SK-N-SH treated with all-trans-retinoic acid at 6 μM for 48 hours (cell line): ENCODE data around the gene UQCRC1.

Experiments
- ATAC-seq: fragments of 200-7000 bp; cut with Tn5 transposase; 3 replicates; pipeline ENCODE4 v1.9.1; 2020; ENCODE audit warnings: mild to moderate bottlenecking, moderate library complexity
- ARNTL ChIP-seq: fragments of 450-650 bp; formaldehyde crosslinking; IDR thresholded peaks from 2 replicates; pipeline ENCODE4 v1.5.0; 2020; ENCODE audit warnings: low read depth, mild to moderate bottlenecking, moderate library complexity, borderline replicate concordance
- BACH2 ChIP-seq: fragments of 250-450 bp; sonication (Bioruptor Pico); IDR thresholded peaks from 2 replicates; pipeline ENCODE4 v1.9.0; 2021; ENCODE audit warnings: mild to moderate bottlenecking, borderline replicate concordance
- CSDC2 ChIP-seq: fragments of 250-450 bp; sonication (Bioruptor Pico); IDR thresholded peaks from 2 replicates; pipeline ENCODE4 v1.5.0; 2020; ENCODE audit warnings: mild to moderate bottlenecking, moderate library complexity
- ESRRG ChIP-seq: fragments of 250-450 bp; sonication (Bioruptor Pico); IDR thresholded peaks from 2 replicates; pipeline ENCODE4 v1.6.1; 2021; ENCODE audit warnings: mild to moderate bottlenecking
- GLIS3 ChIP-seq: fragments of 250-450 bp; sonication (Bioruptor Pico); IDR thresholded peaks from 2 replicates; pipeline ENCODE4 v1.5.0; 2020; ENCODE audit warnings: mild to moderate bottlenecking, moderate library complexity
- ISL1 ChIP-seq: fragments of 250-450 bp; sonication (Bioruptor Pico); IDR thresholded peaks from 2 replicates; pipeline ENCODE4 v2.1.2; 2022; ENCODE audit warnings: mild to moderate bottlenecking, moderate library complexity
- OSR1 ChIP-seq: fragments of 250-450 bp; sonication (Bioruptor Pico); IDR thresholded peaks from 2 replicates; pipeline ENCODE4 v1.8.0; 2022; ENCODE audit warnings: moderate library complexity, mild to moderate bottlenecking, inconsistent platforms
- PPARA ChIP-seq: fragments of 250-450 bp; sonication (Bioruptor Pico); IDR thresholded peaks from 2 replicates; pipeline ENCODE4 v1.5.0; 2020; ENCODE audit warnings: mild to moderate bottlenecking, borderline replicate concordance
- RARB ChIP-seq: fragments of 250-450 bp; sonication (Bioruptor Pico); IDR thresholded peaks from 2 replicates; pipeline ENCODE4 v1.8.0; 2021; ENCODE audit warnings: mild to moderate bottlenecking, moderate library complexity
- SNAI2 ChIP-seq: fragments of 250-450 bp; sonication (Bioruptor Pico); IDR thresholded peaks from 2 replicates; pipeline ENCODE4 v1.5.0; 2020; ENCODE audit warnings: mild to moderate bottlenecking, moderate library complexity
- TCF4 ChIP-seq: fragments of 250-450 bp; sonication (Bioruptor Pico); IDR thresholded peaks from 2 replicates; pipeline ENCODE4 v1.8.0; 2021; ENCODE audit warnings: mild to moderate bottlenecking, moderate library complexity, borderline replicate concordance
- TOX ChIP-seq: fragments of 250-450 bp; sonication (Bioruptor Pico); IDR thresholded peaks from 2 replicates; pipeline ENCODE4 v1.8.0; 2021; ENCODE audit warnings: mild to moderate bottlenecking, moderate library complexity, borderline replicate concordance
- ZC3H10 ChIP-seq: fragments of 250-450 bp; sonication (Bioruptor Pico); IDR thresholded peaks from 2 replicates; pipeline ENCODE4 v1.5.1; 2021; ENCODE audit warnings: mild to moderate bottlenecking, moderate library complexity
- ZFP3 ChIP-seq: fragments of 250-450 bp; sonication (Bioruptor Pico); IDR thresholded peaks from 2 replicates; pipeline ENCODE4 v1.5.0; 2020; ENCODE audit warnings: mild to moderate bottlenecking, moderate library complexity
- ZFP30 ChIP-seq: fragments of 450-650 bp; formaldehyde crosslinking; IDR thresholded peaks from 2 replicates; pipeline ENCODE4 v1.5.0; 2022; ENCODE audit warnings: mild to moderate bottlenecking, moderate library complexity
- ZNF565 ChIP-seq: fragments of 450-650 bp; formaldehyde crosslinking; conservative IDR thresholded peaks from 2 replicates; pipeline ENCODE4 v1.5.0; 2020; ENCODE audit warnings: low read depth, mild to moderate bottlenecking, moderate library complexity
- ZNF70 ChIP-seq: fragments of 450-650 bp; formaldehyde crosslinking; IDR thresholded peaks from 2 replicates; pipeline ENCODE4 v1.5.0; 2020; ENCODE audit warnings: mild to moderate bottlenecking, moderate library complexity
- ZNF8 ChIP-seq: fragments of 450-650 bp; formaldehyde crosslinking; IDR thresholded peaks from 2 replicates; pipeline ENCODE4 v1.5.0; 2020; ENCODE audit warnings: mild to moderate bottlenecking, moderate library complexity
- TF ChIP-seq, protein P1 (sequence below): fragments of 250-450 bp; sonication (Bioruptor Pico); IDR thresholded peaks from 2 replicates; pipeline ENCODE4 v1.8.0; 2021; ENCODE audit warnings: low read depth, mild to moderate bottlenecking, moderate library complexity, borderline replicate concordance
- TF ChIP-seq, protein P2 (sequence below): fragments of 250-450 bp; sonication (Bioruptor Pico); IDR thresholded peaks from 2 replicates; pipeline ENCODE4 v1.5.1; 2021; ENCODE audit warnings: mild to moderate bottlenecking, moderate library complexity
- TF ChIP-seq, protein P3 (sequence below): fragments of 250-450 bp; sonication (Bioruptor Pico); IDR thresholded peaks from 2 replicates; pipeline ENCODE4 v1.8.0; 2020; ENCODE audit warnings: mild to moderate bottlenecking, moderate library complexity, borderline replicate concordance
- TF ChIP-seq, protein P4 (sequence below): fragments of 250-450 bp; sonication (Bioruptor Pico); IDR thresholded peaks from 2 replicates; pipeline ENCODE4 v1.5.1; 2020; ENCODE audit warnings: low read depth, mild to moderate bottlenecking, moderate library complexity
- TF ChIP-seq, protein P5 (sequence below): fragments of 250-450 bp; sonication (Bioruptor Pico); IDR thresholded peaks from 2 replicates; pipeline ENCODE4 v1.5.0; 2020; ENCODE audit warnings: mild to moderate bottlenecking, moderate library complexity

Gene UQCRC1

DNA sequence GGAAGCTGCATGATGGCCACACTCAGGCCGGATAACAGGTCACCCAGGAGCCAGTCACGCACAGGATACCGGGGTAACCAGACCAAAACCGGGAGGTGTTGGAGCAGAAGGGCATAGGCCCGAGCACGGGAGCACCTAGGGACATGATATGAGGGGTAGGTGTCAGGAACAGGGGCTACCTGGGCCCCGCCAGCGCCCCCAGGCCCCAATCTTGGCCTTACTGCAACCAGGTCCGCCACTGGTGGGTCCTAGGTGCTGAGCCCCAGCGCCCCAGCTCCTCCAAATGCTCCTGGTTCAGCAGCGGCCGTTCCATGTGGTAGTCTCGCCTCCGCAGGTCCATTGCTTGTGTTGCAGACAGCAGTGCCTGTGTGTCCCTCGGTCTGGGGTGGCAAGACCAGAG is 23.8 kb upstream of the UQCRC1 start (continued):
- TF ChIP-seq SNAI2 (no peak), CSDC2 (CRISPR knock-in tag) (no peak), ZNF8 (CRISPR knock-in tag) (no peak)

DNA sequence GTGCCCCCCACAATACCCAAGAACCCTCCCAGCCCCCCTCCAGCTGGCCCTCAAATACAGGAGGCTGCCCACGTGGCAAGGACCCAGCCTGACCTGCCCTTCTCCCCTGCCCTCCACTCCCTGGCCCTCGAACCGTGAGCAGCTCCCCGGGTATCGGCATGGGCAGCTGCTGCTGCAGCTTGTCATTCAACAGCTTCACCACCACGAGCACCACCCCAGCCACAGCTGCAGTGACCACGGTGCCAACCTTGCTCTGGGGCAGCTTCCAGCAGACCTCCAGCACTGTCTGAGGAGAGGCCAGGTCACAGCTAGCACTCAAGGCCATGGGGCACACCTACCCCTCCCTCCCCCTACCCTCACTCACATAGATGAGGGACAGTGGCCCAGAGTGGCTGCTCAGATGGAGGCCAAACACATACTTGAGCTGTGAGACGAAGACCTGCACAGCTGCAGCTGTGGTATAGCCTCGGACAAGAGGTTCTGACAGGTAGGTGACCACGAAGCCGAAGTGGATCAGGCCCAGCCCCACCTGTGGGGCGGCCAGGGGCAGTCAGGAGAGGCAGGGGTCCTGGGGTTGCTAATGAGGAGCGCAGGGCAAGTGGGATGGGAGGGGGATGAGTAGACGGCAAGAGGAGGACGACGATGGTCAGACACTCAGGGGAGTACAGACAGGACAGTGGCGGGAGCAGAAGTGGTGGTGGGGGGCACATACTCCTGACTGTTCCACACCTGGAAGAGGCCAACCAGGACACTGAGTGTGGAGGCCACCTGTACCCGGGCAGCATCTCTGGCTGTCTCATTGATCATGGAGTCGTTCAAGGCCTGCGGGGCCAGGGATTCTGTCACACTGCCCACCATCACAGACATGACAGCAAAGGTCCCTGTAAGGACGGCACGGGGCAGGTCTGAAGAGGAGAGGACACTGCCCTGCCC is 22.3 kb upstream of the UQCRC1 start:
- TF ChIP-seq CSDC2 (CRISPR knock-in tag): no peak
- TF ChIP-seq ZFP3 (CRISPR knock-in tag): no peak
- TF ChIP-seq, protein P1, sequence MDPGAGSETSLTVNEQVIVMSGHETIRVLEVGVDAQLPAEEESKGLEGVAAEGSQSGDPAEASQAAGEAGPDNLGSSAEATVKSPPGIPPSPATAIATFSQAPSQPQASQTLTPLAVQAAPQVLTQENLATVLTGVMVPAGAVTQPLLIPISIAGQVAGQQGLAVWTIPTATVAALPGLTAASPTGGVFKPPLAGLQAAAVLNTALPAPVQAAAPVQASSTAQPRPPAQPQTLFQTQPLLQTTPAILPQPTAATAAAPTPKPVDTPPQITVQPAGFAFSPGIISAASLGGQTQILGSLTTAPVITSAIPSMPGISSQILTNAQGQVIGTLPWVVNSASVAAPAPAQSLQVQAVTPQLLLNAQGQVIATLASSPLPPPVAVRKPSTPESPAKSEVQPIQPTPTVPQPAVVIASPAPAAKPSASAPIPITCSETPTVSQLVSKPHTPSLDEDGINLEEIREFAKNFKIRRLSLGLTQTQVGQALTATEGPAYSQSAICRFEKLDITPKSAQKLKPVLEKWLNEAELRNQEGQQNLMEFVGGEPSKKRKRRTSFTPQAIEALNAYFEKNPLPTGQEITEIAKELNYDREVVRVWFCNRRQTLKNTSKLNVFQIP (CRISPR knock-in tag): no peak
- TF ChIP-seq ZFP30 (CRISPR knock-in tag): no peak
- no peak for TF ChIP-seq ARNTL
- TF ChIP-seq ZNF8 (CRISPR knock-in tag): no peak
- TF ChIP-seq ZNF565 (CRISPR knock-in tag): no peak
- TF ChIP-seq ISL1 (CRISPR knock-in tag): no peak
- no peak for TF ChIP-seq ESRRG (CRISPR knock-in tag)
- TF ChIP-seq SNAI2: no peak
- TF ChIP-seq, protein P2, sequence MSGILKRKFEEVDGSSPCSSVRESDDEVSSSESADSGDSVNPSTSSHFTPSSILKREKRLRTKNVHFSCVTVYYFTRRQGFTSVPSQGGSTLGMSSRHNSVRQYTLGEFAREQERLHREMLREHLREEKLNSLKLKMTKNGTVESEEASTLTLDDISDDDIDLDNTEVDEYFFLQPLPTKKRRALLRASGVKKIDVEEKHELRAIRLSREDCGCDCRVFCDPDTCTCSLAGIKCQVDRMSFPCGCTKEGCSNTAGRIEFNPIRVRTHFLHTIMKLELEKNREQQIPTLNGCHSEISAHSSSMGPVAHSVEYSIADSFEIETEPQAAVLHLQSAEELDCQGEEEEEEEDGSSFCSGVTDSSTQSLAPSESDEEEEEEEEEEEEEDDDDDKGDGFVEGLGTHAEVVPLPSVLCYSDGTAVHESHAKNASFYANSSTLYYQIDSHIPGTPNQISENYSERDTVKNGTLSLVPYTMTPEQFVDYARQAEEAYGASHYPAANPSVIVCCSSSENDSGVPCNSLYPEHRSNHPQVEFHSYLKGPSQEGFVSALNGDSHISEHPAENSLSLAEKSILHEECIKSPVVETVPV (CRISPR knock-in tag): no peak
- TF ChIP-seq BACH2 (CRISPR knock-in tag): no peak
- no peak for TF ChIP-seq TCF4 (CRISPR knock-in tag)
- TF ChIP-seq ZC3H10 (CRISPR knock-in tag): no peak
- TF ChIP-seq PPARA: no peak
- TF ChIP-seq, protein P3, sequence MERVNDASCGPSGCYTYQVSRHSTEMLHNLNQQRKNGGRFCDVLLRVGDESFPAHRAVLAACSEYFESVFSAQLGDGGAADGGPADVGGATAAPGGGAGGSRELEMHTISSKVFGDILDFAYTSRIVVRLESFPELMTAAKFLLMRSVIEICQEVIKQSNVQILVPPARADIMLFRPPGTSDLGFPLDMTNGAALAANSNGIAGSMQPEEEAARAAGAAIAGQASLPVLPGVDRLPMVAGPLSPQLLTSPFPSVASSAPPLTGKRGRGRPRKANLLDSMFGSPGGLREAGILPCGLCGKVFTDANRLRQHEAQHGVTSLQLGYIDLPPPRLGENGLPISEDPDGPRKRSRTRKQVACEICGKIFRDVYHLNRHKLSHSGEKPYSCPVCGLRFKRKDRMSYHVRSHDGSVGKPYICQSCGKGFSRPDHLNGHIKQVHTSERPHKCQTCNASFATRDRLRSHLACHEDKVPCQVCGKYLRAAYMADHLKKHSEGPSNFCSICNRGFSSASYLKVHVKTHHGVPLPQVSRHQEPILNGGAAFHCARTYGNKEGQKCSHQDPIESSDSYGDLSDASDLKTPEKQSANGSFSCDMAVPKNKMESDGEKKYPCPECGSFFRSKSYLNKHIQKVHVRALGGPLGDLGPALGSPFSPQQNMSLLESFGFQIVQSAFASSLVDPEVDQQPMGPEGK: no peak
- no peak for TF ChIP-seq GLIS3 (CRISPR knock-in tag)
- TF ChIP-seq RARB: no peak
- no peak for TF ChIP-seq OSR1 (CRISPR knock-in tag)
- no peak for TF ChIP-seq ZNF70 (CRISPR knock-in tag)
- ATAC-seq: no peak

DNA sequence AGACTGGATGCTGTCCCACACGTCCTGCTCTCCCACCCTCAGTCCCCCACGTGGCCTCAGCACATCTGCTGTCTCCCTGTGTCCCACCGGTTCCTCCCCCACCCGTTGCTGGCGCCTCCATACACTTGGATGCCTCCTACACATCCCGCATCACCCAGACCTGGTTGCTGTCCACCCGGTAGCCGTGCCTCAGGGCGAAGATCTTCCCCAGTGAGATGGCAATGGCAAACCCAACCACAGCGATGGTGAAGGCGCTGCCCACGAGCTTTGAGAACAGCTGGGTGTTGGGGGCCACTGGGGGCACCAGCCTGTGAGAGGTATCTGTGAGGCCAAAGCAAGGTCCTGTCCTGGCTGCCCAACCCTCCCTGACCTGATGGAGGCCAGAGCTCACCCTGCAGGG is 21.4 kb upstream of the UQCRC1 start:
- ATAC-seq: no peak
- TF ChIP-seq ZC3H10 (CRISPR knock-in tag): no peak
- TF ChIP-seq, protein P4, sequence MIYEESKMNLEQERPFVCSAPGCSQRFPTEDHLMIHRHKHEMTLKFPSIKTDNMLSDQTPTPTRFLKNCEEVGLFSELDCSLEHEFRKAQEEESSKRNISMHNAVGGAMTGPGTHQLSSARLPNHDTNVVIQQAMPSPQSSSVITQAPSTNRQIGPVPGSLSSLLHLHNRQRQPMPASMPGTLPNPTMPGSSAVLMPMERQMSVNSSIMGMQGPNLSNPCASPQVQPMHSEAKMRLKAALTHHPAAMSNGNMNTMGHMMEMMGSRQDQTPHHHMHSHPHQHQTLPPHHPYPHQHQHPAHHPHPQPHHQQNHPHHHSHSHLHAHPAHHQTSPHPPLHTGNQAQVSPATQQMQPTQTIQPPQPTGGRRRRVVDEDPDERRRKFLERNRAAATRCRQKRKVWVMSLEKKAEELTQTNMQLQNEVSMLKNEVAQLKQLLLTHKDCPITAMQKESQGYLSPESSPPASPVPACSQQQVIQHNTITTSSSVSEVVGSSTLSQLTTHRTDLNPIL (CRISPR knock-in tag): no peak

DNA sequence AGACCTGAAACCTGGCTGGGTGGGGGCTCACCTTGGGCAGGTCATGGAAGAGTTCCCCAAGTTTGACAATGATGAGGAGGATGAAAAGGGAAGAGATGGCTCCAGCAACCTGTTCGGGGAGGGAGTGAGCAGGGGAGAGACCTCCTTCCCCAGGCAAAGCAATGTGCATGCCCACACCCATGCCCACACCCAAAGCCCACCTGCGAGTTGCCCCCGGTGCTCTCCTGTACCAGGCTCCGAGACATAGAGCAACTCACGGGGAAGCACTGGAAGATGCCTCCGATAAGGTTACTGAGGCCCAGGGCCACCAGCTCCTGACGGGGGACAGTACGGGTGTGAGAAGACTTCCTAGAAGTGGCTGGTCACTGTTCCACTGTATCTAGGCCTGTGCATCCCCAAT is 21.0 kb upstream of the UQCRC1 start:
- TF ChIP-seq TOX (CRISPR knock-in tag) (no peak), ZNF565 (CRISPR knock-in tag) (no peak), ESRRG (CRISPR knock-in tag) (no peak), SNAI2 (no peak), BACH2 (CRISPR knock-in tag) (no peak)
- TF ChIP-seq, protein P5, sequence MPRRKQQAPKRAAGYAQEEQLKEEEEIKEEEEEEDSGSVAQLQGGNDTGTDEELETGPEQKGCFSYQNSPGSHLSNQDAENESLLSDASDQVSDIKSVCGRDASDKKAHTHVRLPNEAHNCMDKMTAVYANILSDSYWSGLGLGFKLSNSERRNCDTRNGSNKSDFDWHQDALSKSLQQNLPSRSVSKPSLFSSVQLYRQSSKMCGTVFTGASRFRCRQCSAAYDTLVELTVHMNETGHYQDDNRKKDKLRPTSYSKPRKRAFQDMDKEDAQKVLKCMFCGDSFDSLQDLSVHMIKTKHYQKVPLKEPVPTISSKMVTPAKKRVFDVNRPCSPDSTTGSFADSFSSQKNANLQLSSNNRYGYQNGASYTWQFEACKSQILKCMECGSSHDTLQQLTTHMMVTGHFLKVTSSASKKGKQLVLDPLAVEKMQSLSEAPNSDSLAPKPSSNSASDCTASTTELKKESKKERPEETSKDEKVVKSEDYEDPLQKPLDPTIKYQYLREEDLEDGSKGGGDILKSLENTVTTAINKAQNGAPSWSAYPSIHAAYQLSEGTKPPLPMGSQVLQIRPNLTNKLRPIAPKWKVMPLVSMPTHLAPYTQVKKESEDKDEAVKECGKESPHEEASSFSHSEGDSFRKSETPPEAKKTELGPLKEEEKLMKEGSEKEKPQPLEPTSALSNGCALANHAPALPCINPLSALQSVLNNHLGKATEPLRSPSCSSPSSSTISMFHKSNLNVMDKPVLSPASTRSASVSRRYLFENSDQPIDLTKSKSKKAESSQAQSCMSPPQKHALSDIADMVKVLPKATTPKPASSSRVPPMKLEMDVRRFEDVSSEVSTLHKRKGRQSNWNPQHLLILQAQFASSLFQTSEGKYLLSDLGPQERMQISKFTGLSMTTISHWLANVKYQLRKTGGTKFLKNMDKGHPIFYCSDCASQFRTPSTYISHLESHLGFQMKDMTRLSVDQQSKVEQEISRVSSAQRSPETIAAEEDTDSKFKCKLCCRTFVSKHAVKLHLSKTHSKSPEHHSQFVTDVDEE (CRISPR knock-in tag): no peak
- TF ChIP-seq, protein P4 (CRISPR knock-in tag): no peak
- no peak for ATAC-seq
